DMS79 treated with DMSO at 0.1 percent for 48 hours (cell line): ENCODE measurements around the gene CAPZB.

Experiments used
- DNase-seq: peaks from one replicate; lab custom pipeline; 2025; lab: John Stamatoyannopoulos, UW

The CAPZB gene

GRCh38 chr1:19468397-19468956, 16.9 kb downstream of the CAPZB start:
- DNase-seq, result no peak

- no peak for DNase-seq
Observed at GRCh38 chr1:19467199-19468187, 17.8 kb downstream of the CAPZB start.

GRCh38 chr1:19466112-19466561, 19.2 kb downstream of the CAPZB start:
- no peak for DNase-seq

DNA sequence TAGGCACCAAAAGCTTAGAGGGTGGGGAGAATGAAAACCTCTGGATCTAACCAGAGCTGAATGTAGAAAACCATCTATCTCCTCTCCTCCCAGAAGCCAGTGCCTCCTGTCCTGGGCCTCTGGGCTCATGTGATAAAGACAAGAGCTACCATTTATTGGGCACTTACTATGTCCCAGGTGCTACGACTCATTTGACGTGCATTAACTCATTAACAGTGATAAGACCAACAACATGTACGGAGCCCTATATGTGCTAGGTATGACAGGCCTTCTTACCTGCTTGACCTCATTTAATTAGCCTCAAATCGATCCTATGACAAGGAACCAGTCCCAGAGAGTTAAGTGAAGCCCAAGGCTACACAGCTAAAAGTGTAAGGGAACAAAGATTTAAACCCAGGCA, 19.7 kb downstream of the CAPZB start:
- DNase-seq, result no peak

- DNase-seq, result no peak
Observed at GRCh38 chr1:19465123-19465522, 20.2 kb downstream of the CAPZB start.

- no peak for DNase-seq
Observed at GRCh38 chr1:19464696-19465095, 20.6 kb downstream of the CAPZB start.

GRCh38 chr1:19463504-19463803, 21.9 kb downstream of the CAPZB start:
- DNase-seq, result no peak

- DNase-seq, result peak; percentile 18
Observed at GRCh38 chr1:19462781-19463503, 22.4 kb downstream of the CAPZB start.

- DNase-seq, result no peak
Observed at GRCh38 chr1:19461220-19461554, 24.2 kb downstream of the CAPZB start.

GRCh38 chr1:19460535-19461219, 24.7 kb downstream of the CAPZB start:
- no peak for DNase-seq

DNA sequence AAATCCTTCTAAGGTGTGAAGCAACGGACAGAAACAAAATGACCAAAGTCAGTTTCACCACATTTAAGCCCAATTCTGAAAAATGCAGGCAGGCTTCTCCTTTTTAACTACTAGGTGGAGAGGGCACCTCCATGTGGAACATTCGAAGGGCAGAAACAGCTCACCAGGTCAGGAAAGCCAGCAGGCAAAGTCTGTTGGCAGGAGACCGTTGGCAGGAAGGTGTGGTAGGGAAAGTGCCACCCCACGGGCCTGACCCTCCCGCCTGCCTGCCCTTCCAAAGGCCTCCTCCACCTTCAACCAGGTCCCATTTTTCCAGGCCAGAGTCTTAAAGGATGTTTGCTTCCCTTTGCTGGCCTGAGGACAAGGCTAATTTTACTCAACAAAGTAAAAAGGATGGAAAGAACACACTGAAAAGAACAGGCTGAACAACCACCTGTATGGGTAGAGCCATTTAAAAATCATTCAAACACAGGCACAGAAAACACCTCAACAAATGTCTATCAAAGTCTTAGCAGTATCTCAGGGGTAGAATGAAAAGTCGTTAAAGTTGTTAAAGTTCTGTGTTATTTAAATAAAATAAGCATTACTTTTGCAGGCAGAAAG, 26.4 kb downstream of the CAPZB start:
- no peak for DNase-seq

GRCh38 chr1:19457607-19458006, 27.7 kb downstream of the CAPZB start:
- DNase-seq, result peak; percentile 25

GRCh38 chr1:19456968-19457441, 28.3 kb downstream of the CAPZB start:
- no peak for DNase-seq

DNA sequence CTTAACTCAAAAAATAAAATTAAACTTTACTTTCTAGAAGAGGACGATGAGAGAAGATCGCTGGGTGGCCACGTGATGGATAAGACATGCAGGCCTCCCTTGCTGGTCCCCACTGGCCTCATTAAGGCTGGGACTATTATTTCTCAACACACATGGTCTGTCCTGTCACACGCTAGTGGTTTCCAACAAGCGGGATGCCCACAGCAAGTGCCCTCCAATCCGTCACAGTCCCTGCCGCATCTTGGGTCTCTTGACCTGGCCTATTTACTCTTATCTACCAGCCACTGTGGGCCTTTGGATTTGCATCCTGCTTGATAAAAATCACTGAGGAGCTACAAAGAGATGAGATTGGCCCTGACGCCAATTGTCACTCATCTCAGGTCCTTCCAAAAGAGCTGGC, 30.0 kb downstream of the CAPZB start:
- no peak for DNase-seq

- DNase-seq, result no peak
Observed at GRCh38 chr1:19454265-19455146, 30.8 kb downstream of the CAPZB start.

DNA sequence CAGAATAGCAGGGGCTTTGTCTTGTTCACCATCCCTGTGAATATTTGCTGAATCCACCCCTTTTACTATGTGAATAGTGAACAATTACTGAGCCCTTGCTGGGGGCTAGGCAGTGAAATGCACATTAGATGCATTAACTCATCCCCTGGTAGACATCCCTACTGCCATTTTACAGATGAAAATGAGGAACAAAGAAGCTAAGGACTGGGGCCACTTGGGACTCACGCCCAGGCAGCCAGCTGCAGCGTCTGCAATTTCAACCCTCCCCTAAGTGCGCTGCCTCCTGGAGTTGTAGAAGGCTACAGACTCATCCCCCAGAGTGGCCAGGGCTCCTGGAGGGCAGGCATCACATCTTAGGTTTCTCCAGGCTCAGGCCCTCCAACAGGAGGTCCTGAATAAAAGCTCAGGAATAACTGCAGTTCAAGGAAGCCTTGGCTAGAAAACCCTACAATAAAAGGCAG, 31.6 kb downstream of the CAPZB start:
- no peak for DNase-seq

GRCh38 chr1:19452221-19452663, 33.1 kb downstream of the CAPZB start:
- no peak for DNase-seq

- peak; percentile 11 for DNase-seq
Observed at GRCh38 chr1:19450811-19451515, 34.4 kb downstream of the CAPZB start.

- no peak for DNase-seq
Observed at GRCh38 chr1:19449454-19450228, 35.7 kb downstream of the CAPZB start.
